Activated gamma-delta T cell (primary cell): ENCODE results near the gene MX1.

Source experiments
- DNase-seq: peaks from one replicate; lab custom pipeline; 2025; lab: John Stamatoyannopoulos, UW

Gene MX1

GRCh38 chr21:41491412-41491811 lies 65.4 kb downstream of the MX1 start:
- DNase-seq, result no peak

GRCh38 chr21:41494242-41494641 lies 68.2 kb downstream of the MX1 start:
- DNase-seq, result no peak

GRCh38 chr21:41497008-41497407 lies 71.0 kb downstream of the MX1 start:
- DNase-seq, result no peak

DNA sequence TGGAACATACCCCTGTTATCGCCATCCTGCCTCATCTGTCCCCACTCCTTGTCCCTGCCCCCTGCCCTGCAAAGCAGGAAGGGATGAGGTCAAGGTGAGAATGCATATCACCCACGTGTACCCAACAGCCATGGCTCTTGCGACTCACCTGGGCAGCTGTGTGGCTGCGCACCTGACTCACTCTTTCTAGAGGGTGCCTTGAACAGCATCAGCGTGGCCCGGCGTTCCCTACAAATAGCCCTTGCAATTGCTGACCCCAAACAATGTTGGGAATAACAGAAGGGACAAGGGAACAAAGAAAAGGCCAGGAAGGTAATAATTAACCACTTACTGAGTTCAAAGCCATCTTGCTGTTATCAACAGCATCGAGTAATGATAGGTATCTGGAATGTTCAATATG lies 71.7 kb downstream of the MX1 start:
- no peak for DNase-seq

DNA sequence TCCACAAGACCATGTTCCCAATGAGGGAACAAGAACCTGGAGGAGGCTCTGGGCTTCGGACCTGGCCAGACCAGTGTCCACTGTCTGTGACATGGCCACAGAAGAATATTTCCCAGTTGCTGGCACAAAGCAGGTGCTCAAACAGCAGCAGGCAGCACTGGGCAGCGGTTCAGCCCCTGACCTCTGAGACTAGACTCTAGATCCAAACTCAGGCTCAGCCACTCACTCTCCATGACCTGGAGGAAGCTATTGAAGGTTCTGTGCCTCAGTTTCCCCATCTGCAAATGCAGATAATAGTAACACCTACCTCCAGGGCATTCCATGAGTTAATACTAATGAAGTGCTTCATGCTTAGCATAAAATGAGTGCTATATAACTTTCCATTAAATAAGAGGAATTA lies 73.9 kb downstream of the MX1 start:
- no peak for DNase-seq

DNA sequence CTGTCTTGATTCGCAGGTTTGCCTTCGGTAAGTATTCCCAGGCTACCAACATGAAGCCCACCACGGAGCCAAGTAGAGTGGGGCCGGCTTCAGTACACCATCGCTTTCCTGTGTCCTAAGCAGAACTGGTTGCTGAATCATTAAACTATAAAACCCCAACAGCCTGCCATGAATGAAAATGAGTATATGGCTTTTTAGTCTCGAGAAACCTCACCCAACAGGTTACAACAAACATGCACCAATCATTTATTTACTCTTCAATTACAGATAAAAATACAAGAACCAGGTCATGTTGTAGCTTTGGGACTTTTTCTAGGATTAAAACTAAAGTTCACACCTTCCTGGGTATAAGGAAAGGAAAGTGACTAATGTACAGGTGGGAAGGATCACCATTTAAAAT lies 74.3 kb downstream of the MX1 start:
- no peak for DNase-seq

DNA sequence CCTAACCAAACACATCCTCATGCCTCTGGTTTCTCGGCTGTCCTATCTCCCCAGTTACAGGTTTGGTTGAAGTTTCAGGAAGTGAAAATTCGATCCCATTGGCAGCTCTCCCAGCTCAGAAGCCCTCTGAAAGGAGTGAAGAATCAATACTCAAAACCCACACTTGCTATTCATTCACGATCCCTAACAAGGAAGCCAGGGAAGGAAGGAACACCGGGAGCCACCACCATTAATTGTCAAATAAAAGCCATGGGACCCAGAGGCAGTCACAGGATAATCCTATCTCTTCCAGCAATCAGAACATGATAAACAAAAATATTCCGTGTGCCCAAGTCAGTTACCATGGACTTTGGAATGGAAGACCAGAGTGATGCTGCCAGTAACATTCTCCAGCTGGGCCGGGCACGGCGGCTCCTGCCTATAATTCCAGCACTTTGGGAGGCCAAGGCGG lies 74.9 kb downstream of the MX1 start:
- DNase-seq, result no peak

DNA sequence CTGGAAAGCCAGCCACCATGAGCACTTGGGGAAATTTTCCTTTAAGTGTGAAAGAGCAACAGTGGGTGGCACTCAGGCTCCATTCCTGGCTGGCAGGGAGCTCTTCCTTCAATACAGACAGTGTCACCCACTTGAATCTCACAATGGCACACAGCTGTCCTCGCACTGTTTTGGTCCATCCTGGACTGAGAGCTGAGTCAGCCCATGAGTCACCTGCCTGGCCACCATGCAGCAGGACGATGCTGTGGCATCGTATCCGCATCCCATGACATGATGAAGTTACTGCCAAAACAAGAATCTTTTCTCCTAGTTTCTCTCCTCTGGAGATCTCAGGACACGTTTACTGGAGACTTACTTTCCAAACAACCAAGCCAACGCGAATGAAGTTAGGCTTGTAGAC lies 75.9 kb downstream of the MX1 start:
- DNase-seq, result no peak

- DNase-seq, result no peak
Measured at GRCh38 chr21:41503331-41503730, 77.3 kb downstream of the MX1 start.

- DNase-seq, result no peak
Measured at GRCh38 chr21:41504030-41504429, 78.0 kb downstream of the MX1 start.

- no peak for DNase-seq
Measured at GRCh38 chr21:41506005-41506594, 80.1 kb downstream of the MX1 start.

DNA sequence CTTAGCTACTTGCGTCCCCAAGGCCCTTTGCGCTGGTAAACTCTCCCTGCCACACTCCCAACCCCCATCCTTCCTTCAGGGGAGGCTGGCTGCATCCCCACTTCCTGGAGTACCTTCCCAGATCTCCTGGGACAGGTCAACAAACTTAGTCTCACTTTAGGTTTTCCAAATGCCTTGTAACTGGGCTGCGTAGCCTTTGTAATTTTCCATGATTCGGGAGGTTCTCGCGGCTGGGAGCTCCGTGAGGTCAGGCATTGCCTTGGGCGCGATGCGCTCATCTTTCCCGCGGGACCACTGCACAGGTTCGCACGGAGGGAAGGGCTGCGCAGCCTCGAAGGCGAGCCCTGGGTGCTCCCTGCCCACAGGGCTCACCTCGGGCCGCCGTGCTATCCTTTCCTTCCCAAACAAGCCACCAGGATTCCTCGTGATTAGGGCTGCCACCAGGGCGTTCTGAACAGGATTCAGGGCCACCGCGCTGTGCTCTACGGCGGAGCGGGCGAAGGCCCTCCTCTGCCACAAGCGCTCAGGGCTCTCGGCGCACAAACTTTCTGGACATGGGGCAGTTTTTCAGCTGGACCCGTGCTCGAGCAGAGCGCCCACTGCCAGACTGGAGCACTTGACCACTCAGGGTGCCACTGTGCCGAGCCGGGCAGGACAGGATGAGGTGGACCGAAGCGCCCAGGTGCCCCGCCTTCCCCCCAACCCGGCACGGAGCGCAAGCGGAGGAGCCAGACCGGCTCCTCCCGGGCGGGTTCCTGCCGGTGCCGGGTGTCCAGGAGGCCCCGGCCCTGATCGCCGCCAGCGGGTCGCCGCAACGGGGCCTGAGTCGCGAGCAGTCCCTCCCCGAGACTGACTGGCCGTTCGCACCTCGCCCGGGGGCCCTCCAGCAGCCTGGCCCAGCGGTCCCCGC lies 80.8 kb downstream of the MX1 start:
- DNase-seq, result no peak

GRCh38 chr21:41507521-41508414 lies 81.7 kb downstream of the MX1 start, which contains the start of gene TMPRSS2:
TSS of gene TMPRSS2 (minus strand) at chr21:41508158. CDS start at chr21:41498133, 10,025 bp downstream.
- DNase-seq, result no peak

DNA sequence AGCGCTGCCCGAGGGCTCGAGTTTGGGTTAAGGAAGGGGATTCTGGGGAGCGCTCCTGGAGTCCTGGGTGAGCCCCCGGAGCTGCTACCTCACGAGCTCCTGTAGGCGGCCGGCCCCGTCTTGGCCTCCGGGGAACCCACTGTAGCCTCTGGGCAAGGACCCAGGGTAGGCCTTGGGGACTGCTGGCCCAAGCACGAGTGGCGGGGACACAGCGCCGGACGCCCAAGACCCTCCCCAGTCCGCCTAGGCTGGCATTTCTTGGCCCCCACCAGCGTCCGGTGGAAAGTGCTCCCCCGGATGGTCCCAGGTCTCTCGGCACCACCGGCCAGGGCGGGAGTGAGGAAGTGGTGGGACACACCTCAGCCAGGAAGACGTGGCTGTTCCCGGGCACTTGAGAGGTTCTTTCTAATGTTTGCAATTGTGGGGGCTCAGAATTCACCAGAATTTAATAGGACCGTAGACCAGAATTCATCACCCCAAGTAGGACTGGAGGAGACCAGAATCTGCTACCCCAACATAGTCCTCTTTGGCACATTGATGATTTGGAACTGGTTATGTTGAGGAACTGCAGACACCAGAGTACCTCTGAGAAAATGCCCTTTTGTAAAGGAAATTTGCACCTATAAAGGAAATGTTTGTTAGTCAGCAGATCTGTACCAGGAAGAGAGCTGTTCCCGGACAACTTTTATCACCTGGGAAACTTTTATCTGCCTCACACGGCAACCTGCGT lies 82.5 kb downstream of the MX1 start:
- no peak for DNase-seq
